ENCODE data around the gene HECTD4.

The HECTD4 gene

DNA sequence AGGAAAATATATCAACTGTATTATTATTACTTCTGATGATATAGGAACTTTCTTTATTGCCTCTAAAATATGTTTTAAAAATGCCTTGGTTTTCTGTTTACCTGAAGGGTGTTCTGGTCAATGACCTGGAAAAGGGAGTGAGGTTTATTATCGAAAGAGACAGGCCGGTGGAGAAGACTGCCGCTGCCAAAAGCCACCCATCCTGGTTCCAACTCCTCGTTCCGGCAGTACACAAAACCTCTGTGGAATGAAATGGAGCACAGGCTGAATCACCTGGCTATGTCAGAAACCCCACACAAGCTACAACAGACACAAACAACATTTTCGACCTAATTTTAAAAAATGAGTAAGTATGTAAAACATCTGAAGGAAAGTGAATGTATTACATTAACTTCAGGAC is 73.6 kb downstream of the HECTD4 start:
- no peaks in the 10 kb centered on the region for H3K27me3 ChIP-seq (replicated peaks; ENCODE audit: control insufficient read depth, insufficient read depth, low read length)
- DNase-seq (ENCODE audit: low read depth): no peak
- H3K4me1 ChIP-seq (ENCODE audit: control insufficient read depth, insufficient read depth, low read length): no peaks in the 10 kb centered on the region
- no peak overlapping the region for H3K4me3 ChIP-seq (ENCODE audit: low read length)
- no peaks in the 10 kb centered on the region for H3K9me3 ChIP-seq (ENCODE audit: control insufficient read depth, low read length)
- peaks cover 35% of the 10 kb centered on the region for H3K36me3 ChIP-seq (ENCODE audit: control insufficient read depth, insufficient read depth, low read length, severe bottlenecking)
- no peak overlapping the region for H3K9ac ChIP-seq (ENCODE audit: low read length)

GRCh38 chr12:112308161-112308560 is 74.1 kb downstream of the HECTD4 start:
- Histone ChIP-seq H3K36me3 (ENCODE audit: control insufficient read depth, insufficient read depth, low read length, severe bottlenecking) (peaks cover 33% of the 10 kb centered on the region), H3K9ac (ENCODE audit: low read length) (no peak overlapping the region)

GRCh38 chr12:112307317-112308011 is 74.8 kb downstream of the HECTD4 start:
- no peaks in the 10 kb centered on the region for H3K27me3 ChIP-seq (replicated peaks; ENCODE audit: control insufficient read depth, insufficient read depth, low read length)
- H3K9me3 ChIP-seq (ENCODE audit: control insufficient read depth, low read length): no peaks in the 10 kb centered on the region
- no peak overlapping the region for H3K9ac ChIP-seq (ENCODE audit: low read length)
- peaks cover 27% of the 10 kb centered on the region for H3K36me3 ChIP-seq (ENCODE audit: control insufficient read depth, insufficient read depth, low read length, severe bottlenecking)
- H3K4me1 ChIP-seq (ENCODE audit: control insufficient read depth, insufficient read depth, low read length): no peaks in the 10 kb centered on the region
- H3K4me3 ChIP-seq (ENCODE audit: low read length): no peak overlapping the region
- no peak for DNase-seq (ENCODE audit: low read depth)

More at GRCh38 chr12:112308161-112308560, 74.1 kb downstream of the HECTD4 start:
- Histone ChIP-seq H3K27me3 (replicated peaks; ENCODE audit: control insufficient read depth, insufficient read depth, low read length) (no peaks in the 10 kb centered on the region), H3K4me1 (ENCODE audit: control insufficient read depth, insufficient read depth, low read length) (no peaks in the 10 kb centered on the region), H3K4me3 (ENCODE audit: low read length) (no peak overlapping the region), H3K9me3 (ENCODE audit: control insufficient read depth, low read length) (no peaks in the 10 kb centered on the region)
- DNase-seq (ENCODE audit: low read depth): no peak

DNA sequence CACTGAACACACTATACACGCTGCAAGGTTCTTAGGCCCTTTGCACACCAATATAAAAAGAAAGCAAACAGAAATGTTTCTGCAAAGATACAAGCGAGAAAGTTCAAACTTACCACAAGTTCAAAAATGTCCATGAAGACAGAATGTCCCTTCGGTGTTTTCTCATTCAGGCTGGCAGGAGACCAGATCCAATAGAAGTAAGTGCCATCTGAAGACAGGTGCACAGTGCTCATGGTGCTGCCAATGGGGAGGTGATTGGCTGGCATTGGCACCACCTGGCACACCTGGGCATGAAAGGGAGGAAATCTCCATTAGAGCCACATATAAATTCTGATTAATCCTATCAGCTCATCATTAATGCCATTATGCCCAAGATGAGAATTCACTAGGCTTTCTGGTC is 76.3 kb downstream of the HECTD4 start:
- Histone ChIP-seq H3K9ac (ENCODE audit: low read length) (no peak overlapping the region), H3K36me3 (ENCODE audit: control insufficient read depth, insufficient read depth, low read length, severe bottlenecking) (peaks cover 18% of the 10 kb centered on the region), H3K27me3 (replicated peaks; ENCODE audit: control insufficient read depth, insufficient read depth, low read length) (no peaks in the 10 kb centered on the region), H3K4me1 (ENCODE audit: control insufficient read depth, insufficient read depth, low read length) (no peaks in the 10 kb centered on the region), H3K4me3 (ENCODE audit: low read length) (no peak overlapping the region), H3K9me3 (ENCODE audit: control insufficient read depth, low read length) (no peaks in the 10 kb centered on the region)
- DNase-seq (ENCODE audit: low read depth): no peak

DNA sequence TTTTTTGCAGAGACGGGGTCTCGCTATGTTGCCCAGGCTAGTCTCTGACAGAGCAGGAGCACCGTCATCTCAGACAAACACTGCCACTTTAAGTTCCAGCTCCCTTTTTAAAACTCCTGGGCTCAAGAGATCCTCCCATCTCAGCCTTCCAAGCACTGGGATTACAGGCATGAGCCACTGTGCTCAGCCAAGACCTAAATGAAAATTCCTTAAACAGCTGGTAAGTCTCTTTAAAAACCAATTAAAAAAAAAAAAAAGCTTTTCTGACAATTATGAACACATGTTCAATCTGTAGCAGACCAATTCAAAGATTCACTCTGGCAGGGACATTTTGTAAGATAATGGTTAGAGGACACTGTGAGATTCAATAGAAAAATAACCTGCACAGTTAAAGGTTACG is 77.8 kb downstream of the HECTD4 start:
- H3K36me3 ChIP-seq (ENCODE audit: control insufficient read depth, insufficient read depth, low read length, severe bottlenecking): peaks cover 18% of the 10 kb centered on the region
- no peak for DNase-seq (ENCODE audit: low read depth)
- H3K27me3 ChIP-seq (replicated peaks; ENCODE audit: control insufficient read depth, insufficient read depth, low read length): no peaks in the 10 kb centered on the region
- H3K4me3 ChIP-seq (ENCODE audit: low read length): no peak overlapping the region
- no peaks in the 10 kb centered on the region for H3K9me3 ChIP-seq (ENCODE audit: control insufficient read depth, low read length)
- H3K4me1 ChIP-seq (ENCODE audit: control insufficient read depth, insufficient read depth, low read length): no peaks in the 10 kb centered on the region
- no peak overlapping the region for H3K9ac ChIP-seq (ENCODE audit: low read length)

DNA sequence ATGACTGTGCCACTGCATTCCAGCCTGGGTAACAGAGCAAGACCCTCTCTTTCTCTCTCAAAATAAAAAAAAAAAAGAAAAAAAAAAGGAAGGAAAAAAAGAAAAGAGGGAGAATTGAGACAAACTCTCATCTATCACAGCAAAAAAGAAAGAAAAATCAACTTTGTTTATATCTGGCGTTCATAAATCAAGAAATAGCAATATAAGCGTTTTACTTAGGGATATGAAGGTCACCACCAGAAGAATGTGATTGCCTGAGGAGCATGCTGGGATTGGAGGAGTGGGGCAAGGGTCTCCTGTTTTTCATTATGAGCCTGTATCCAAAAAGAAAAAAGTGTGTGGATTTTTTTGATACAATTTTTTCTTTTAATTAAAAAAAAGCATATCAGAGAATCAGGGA is 78.4 kb downstream of the HECTD4 start:
- no peak for DNase-seq (ENCODE audit: low read depth)
- Histone ChIP-seq H3K27me3 (replicated peaks; ENCODE audit: control insufficient read depth, insufficient read depth, low read length) (no peaks in the 10 kb centered on the region), H3K9me3 (ENCODE audit: control insufficient read depth, low read length) (no peaks in the 10 kb centered on the region), H3K4me3 (ENCODE audit: low read length) (no peak overlapping the region), H3K9ac (ENCODE audit: low read length) (no peak overlapping the region), H3K4me1 (ENCODE audit: control insufficient read depth, insufficient read depth, low read length) (no peaks in the 10 kb centered on the region), H3K36me3 (ENCODE audit: control insufficient read depth, insufficient read depth, low read length, severe bottlenecking) (peaks cover 18% of the 10 kb centered on the region)

- no peaks in the 10 kb centered on the region for H3K4me1 ChIP-seq (ENCODE audit: control insufficient read depth, insufficient read depth, low read length)
- H3K27me3 ChIP-seq (replicated peaks; ENCODE audit: control insufficient read depth, insufficient read depth, low read length): no peaks in the 10 kb centered on the region
- H3K36me3 ChIP-seq (ENCODE audit: control insufficient read depth, insufficient read depth, low read length, severe bottlenecking): peaks cover 16% of the 10 kb centered on the region
- DNase-seq (ENCODE audit: low read depth): peak; percentile 35
- H3K9ac ChIP-seq (ENCODE audit: low read length): no peak overlapping the region
- H3K4me3 ChIP-seq (ENCODE audit: low read length): no peak overlapping the region
- H3K9me3 ChIP-seq (ENCODE audit: control insufficient read depth, low read length): no peaks in the 10 kb centered on the region
Measured at GRCh38 chr12:112303004-112303403, 79.2 kb downstream of the HECTD4 start.

GRCh38 chr12:112299704-112300103 is 82.5 kb downstream of the HECTD4 start:
- Histone ChIP-seq H3K9ac (ENCODE audit: low read length) (no peak overlapping the region), H3K4me1 (ENCODE audit: control insufficient read depth, insufficient read depth, low read length) (no peaks in the 10 kb centered on the region), H3K27me3 (replicated peaks; ENCODE audit: control insufficient read depth, insufficient read depth, low read length) (no peaks in the 10 kb centered on the region), H3K4me3 (ENCODE audit: low read length) (no peak overlapping the region), H3K36me3 (ENCODE audit: control insufficient read depth, insufficient read depth, low read length, severe bottlenecking) (peaks cover 16% of the 10 kb centered on the region), H3K9me3 (ENCODE audit: control insufficient read depth, low read length) (no peaks in the 10 kb centered on the region)
- no peak for DNase-seq (ENCODE audit: low read depth)

GRCh38 chr12:112297188-112297587 is 85.0 kb downstream of the HECTD4 start:
- no peak for DNase-seq (ENCODE audit: low read depth)
- no peak overlapping the region for H3K4me3 ChIP-seq (ENCODE audit: low read length)
- H3K4me1 ChIP-seq (ENCODE audit: control insufficient read depth, insufficient read depth, low read length): no peaks in the 10 kb centered on the region
- H3K27me3 ChIP-seq (replicated peaks; ENCODE audit: control insufficient read depth, insufficient read depth, low read length): no peaks in the 10 kb centered on the region
- no peak overlapping the region for H3K9ac ChIP-seq (ENCODE audit: low read length)
- no peaks in the 10 kb centered on the region for H3K9me3 ChIP-seq (ENCODE audit: control insufficient read depth, low read length)
- peaks cover 16% of the 10 kb centered on the region for H3K36me3 ChIP-seq (ENCODE audit: control insufficient read depth, insufficient read depth, low read length, severe bottlenecking)

- Histone ChIP-seq H3K9me3 (ENCODE audit: control insufficient read depth, low read length) (no peaks in the 10 kb centered on the region), H3K27me3 (replicated peaks; ENCODE audit: control insufficient read depth, insufficient read depth, low read length) (no peaks in the 10 kb centered on the region), H3K9ac (ENCODE audit: low read length) (no peak overlapping the region), H3K4me1 (ENCODE audit: control insufficient read depth, insufficient read depth, low read length) (no peaks in the 10 kb centered on the region), H3K4me3 (ENCODE audit: low read length) (no peak overlapping the region), H3K36me3 (ENCODE audit: control insufficient read depth, insufficient read depth, low read length, severe bottlenecking) (peaks cover 16% of the 10 kb centered on the region)
- no peak for DNase-seq (ENCODE audit: low read depth)
Measured at GRCh38 chr12:112296183-112296582, 86.0 kb downstream of the HECTD4 start.

GRCh38 chr12:112294793-112295192 is 87.4 kb downstream of the HECTD4 start:
- DNase-seq (ENCODE audit: low read depth): no peak

DNA sequence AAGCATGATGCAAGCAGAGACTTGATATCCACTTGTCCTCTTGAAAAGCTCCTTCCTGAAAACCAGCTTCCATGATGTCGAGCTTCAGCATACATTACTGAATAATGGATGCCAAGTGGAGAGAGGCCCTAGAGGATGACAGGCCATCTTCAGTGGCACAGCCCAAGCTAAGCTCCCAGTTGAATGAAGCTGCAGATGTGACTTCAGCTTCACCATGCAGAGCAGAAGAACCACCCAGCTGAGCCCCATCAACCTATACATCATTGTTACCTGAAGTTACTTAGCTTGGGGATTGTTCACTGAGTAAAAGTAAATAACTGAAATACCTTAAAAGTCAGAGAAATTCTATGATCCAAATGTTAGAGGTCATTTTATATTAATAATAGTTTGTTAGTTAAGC is 93.6 kb downstream of the HECTD4 start:
- Histone ChIP-seq H3K4me1 (ENCODE audit: control insufficient read depth, insufficient read depth, low read length) (no peaks in the 10 kb centered on the region), H3K27me3 (replicated peaks; ENCODE audit: control insufficient read depth, insufficient read depth, low read length) (no peaks in the 10 kb centered on the region), H3K9ac (ENCODE audit: low read length) (no peak overlapping the region), H3K9me3 (ENCODE audit: control insufficient read depth, low read length) (peaks cover 12% of the 10 kb centered on the region), H3K4me3 (ENCODE audit: low read length) (no peak overlapping the region), H3K36me3 (ENCODE audit: control insufficient read depth, insufficient read depth, low read length, severe bottlenecking) (peaks cover 4% of the 10 kb centered on the region)
- no peak for DNase-seq (ENCODE audit: low read depth)

More at GRCh38 chr12:112294793-112295192, 87.4 kb downstream of the HECTD4 start:
- H3K4me1 ChIP-seq (ENCODE audit: control insufficient read depth, insufficient read depth, low read length): no peaks in the 10 kb centered on the region
- peaks cover 16% of the 10 kb centered on the region for H3K36me3 ChIP-seq (ENCODE audit: control insufficient read depth, insufficient read depth, low read length, severe bottlenecking)
- H3K9me3 ChIP-seq (ENCODE audit: control insufficient read depth, low read length): no peaks in the 10 kb centered on the region
- no peak overlapping the region for H3K4me3 ChIP-seq (ENCODE audit: low read length)
- no peaks in the 10 kb centered on the region for H3K27me3 ChIP-seq (replicated peaks; ENCODE audit: control insufficient read depth, insufficient read depth, low read length)
- H3K9ac ChIP-seq (ENCODE audit: low read length): no peak overlapping the region

All from adipocyte (in vitro differentiated cells).